ENCODE measurements around the gene LZTR1. TPM values are rescaled to one million over a fixed set of nuclear protein-coding genes. Genes with fewer than 3 reads are reported as not detected.

Gene LZTR1
- total and polyA plus RNA-seq, 3 donors from 2014 or later: 32.4 to 61.6 (median 61.5) TPM

GRCh38 chr22:20992056-20992442 lies 10.0 kb downstream of the LZTR1 start:
- peaks cover 22% of the 10 kb centered on the region for H3K4me1 ChIP-seq
- intact Hi-C loops (cut with DNase I; ENCODE audit: low total_unique reads): no loop called here
- no peak overlapping the region for H3K4me3 ChIP-seq
- no peaks in the 10 kb centered on the region for H3K9me3 ChIP-seq
- H3K27ac ChIP-seq: no peak overlapping the region
- DNase-seq: no peak
- 87% methylated on average over 7 of the region's 7 CpGs; no CpG with 5 or more reads in 1 of the 2 donors for WGBS, 2 donors
- H3K36me3 ChIP-seq (ENCODE audit: low read depth, missing control alignments): no peaks in the 10 kb centered on the region
- no peaks in the 10 kb centered on the region for H3K27me3 ChIP-seq
- TF ChIP-seq POLR2A (IDR thresholded peaks at IDR 0.05) (no peak), CTCF (IDR thresholded peaks at IDR 0.05) (no peak)

GRCh38 chr22:20992456-20993303 lies 10.6 kb downstream of the LZTR1 start:
- no peaks in the 10 kb centered on the region for H3K27me3 ChIP-seq
- DNase-seq: no peak
- intact Hi-C loops (cut with DNase I; ENCODE audit: low total_unique reads): no loop called here
- H3K9me3 ChIP-seq: no peaks in the 10 kb centered on the region
- WGBS, 2 donors: 88% methylated on average over 16 to 21 of the region's 21 CpGs
- H3K27ac ChIP-seq: no peak overlapping the region
- no peak overlapping the region for H3K4me3 ChIP-seq
- H3K4me1 ChIP-seq: peaks cover 22% of the 10 kb centered on the region
- TF ChIP-seq CTCF (IDR thresholded peaks at IDR 0.05): no peak
- no peak for TF ChIP-seq POLR2A (IDR thresholded peaks at IDR 0.05)
- no peaks in the 10 kb centered on the region for H3K36me3 ChIP-seq (ENCODE audit: low read depth, missing control alignments)

- H3K27ac ChIP-seq: no peak overlapping the region
- no peak for TF ChIP-seq POLR2A (IDR thresholded peaks at IDR 0.05)
- no peak for TF ChIP-seq CTCF (IDR thresholded peaks at IDR 0.05)
- DNase-seq: no peak
- peaks cover 22% of the 10 kb centered on the region for H3K4me1 ChIP-seq
- 95 to 100% methylated on average over 2 to 28 of the region's 29 CpGs for WGBS, 2 donors
- no peaks in the 10 kb centered on the region for H3K9me3 ChIP-seq
- intact Hi-C loops (cut with DNase I; ENCODE audit: low total_unique reads): no loop called here
- no peaks in the 10 kb centered on the region for H3K27me3 ChIP-seq
- H3K4me3 ChIP-seq: no peak overlapping the region
- H3K36me3 ChIP-seq (ENCODE audit: low read depth, missing control alignments): no peaks in the 10 kb centered on the region
Measured at GRCh38 chr22:20993304-20994127, 11.4 kb downstream of the LZTR1 start.

- no peak overlapping the region for H3K27ac ChIP-seq
- no peaks in the 10 kb centered on the region for H3K36me3 ChIP-seq (ENCODE audit: low read depth, missing control alignments)
- intact Hi-C loops (cut with DNase I; ENCODE audit: low total_unique reads): no loop called here
- TF ChIP-seq CTCF (IDR thresholded peaks at IDR 0.05) (no peak), POLR2A (IDR thresholded peaks at IDR 0.05) (no peak)
- H3K4me3 ChIP-seq: no peak overlapping the region
- no peak for DNase-seq
- H3K4me1 ChIP-seq: peaks cover 21% of the 10 kb centered on the region
- 90 to 93% methylated on average over 4 to 21 of the region's 30 CpGs for WGBS, 2 donors
- no peaks in the 10 kb centered on the region for H3K9me3 ChIP-seq
- no peaks in the 10 kb centered on the region for H3K27me3 ChIP-seq
Measured at GRCh38 chr22:20994128-20994901, 12.2 kb downstream of the LZTR1 start.

Data from testis (tissue), 3 donors.